Measurements from ENCODE around the gene CA5A. TPM values are rescaled to one million over a fixed set of nuclear protein-coding genes. Genes with fewer than 3 reads are reported as not detected.

Gene CA5A
- total and polyA plus RNA-seq, 9 donors, result 0.02 to 0.05 TPM; not detected in 7

DNA sequence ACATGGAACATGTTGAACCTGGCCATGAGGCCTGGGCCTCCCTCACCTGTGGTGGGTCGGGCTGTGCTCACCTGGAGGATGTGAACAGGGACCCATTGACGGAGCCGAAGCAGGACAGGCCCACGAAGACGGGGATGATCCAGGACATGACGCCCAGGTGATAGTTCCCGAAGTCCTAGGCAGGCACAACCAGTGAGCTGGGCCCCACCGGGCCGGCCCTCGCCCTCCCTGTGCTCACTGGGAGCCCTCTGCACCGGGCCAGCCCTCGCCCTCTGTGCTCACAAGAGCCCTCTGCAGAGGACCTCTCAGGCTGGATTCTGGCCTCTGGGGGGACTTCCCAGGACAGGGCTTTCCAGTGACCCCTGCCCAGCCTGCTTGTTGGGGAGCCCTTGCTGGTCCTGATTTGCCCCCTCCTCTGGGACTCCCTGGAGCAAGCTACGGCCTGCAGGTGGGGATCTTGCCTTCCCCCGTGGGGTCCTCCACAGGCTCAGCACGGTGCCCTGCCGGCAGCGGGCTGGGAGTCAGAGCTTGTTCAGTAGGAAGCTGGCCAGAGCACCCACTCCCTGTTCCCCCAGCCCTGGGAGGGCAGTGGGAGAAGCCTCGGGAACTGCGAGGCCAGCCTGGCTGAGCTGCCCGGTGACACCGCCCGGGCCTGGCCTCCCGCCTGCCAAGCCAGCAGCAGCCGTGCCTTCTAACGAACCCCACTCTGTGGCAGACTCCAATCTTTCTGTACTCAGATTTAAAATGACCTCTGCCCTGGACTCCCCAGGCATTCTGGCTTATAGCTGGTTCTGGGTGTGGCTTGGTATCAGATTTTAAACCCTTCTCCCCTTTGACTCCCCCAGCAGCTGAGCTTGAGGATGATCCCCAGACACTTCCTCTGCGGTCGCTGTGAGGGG is 97.4 kb downstream of the CA5A start:
- WGBS, 3 donors, result 85 to 93% (median 86%) methylated on average over 26 to 27 of the region's 27 CpGs
- DNase-seq, result no peak
- Histone ChIP-seq H3K36me3 (no peaks in the 10 kb centered on the region), H3K27me3 (no peaks in the 10 kb centered on the region), H3K27ac (no peak overlapping the region), H3K9me3 (no peaks in the 10 kb centered on the region), H3K4me1 (ENCODE audit: insufficient read depth) (no peaks in the 10 kb centered on the region), H3K4me3 (no peak overlapping the region)
- intact Hi-C loops (cut with DNase I), result no loop called here
- TF ChIP-seq POLR2A (IDR thresholded peaks at IDR 0.05), result no peak
- TF ChIP-seq, protein P1, sequence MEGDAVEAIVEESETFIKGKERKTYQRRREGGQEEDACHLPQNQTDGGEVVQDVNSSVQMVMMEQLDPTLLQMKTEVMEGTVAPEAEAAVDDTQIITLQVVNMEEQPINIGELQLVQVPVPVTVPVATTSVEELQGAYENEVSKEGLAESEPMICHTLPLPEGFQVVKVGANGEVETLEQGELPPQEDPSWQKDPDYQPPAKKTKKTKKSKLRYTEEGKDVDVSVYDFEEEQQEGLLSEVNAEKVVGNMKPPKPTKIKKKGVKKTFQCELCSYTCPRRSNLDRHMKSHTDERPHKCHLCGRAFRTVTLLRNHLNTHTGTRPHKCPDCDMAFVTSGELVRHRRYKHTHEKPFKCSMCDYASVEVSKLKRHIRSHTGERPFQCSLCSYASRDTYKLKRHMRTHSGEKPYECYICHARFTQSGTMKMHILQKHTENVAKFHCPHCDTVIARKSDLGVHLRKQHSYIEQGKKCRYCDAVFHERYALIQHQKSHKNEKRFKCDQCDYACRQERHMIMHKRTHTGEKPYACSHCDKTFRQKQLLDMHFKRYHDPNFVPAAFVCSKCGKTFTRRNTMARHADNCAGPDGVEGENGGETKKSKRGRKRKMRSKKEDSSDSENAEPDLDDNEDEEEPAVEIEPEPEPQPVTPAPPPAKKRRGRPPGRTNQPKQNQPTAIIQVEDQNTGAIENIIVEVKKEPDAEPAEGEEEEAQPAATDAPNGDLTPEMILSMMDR (IDR thresholded peaks at IDR 0.05), result no peak
- TF ChIP-seq EP300 (IDR thresholded peaks at IDR 0.05), result no peak

Small RNAs within 50 kb of the gene (small RNA-seq; reads per million reads assigned to genes)
- not detected for gene AC127455.1

Other genes with a start within 250 kb of the CA5A start
- gene KLHDC4, start 170.5 kb downstream of the CA5A start, total RNA-seq, result 10 to 100 TPM; 24.1 to 35.9 (median 30.5) TPM
- gene KLHDC4, start 170.5 kb downstream of the CA5A start, polyA plus RNA-seq, result 10 to 100 TPM; 16.2 to 22.7 TPM
- gene SLC7A5, start 67.0 kb downstream of the CA5A start, total RNA-seq, result 10 to 100 TPM in 3 of 7 donors, 1 to 10 TPM in 4; 3.1 to 64.3 (median 9.2) TPM
- gene SLC7A5, start 67.0 kb downstream of the CA5A start, polyA plus RNA-seq, result 10 to 100 TPM in 1 of 2 donors, 1 to 10 TPM in 1; 3.7 to 20.8 TPM
- gene BANP, start 14.9 kb upstream of the CA5A start, total RNA-seq, result 10 to 100 TPM; 22.2 to 48.6 (median 35.3) TPM
- 10 to 100 TPM; 14.8 to 20.7 TPM for gene BANP, start 14.9 kb upstream of the CA5A start, polyA plus RNA-seq